ENCODE data around the gene NUDT3.

DNA sequence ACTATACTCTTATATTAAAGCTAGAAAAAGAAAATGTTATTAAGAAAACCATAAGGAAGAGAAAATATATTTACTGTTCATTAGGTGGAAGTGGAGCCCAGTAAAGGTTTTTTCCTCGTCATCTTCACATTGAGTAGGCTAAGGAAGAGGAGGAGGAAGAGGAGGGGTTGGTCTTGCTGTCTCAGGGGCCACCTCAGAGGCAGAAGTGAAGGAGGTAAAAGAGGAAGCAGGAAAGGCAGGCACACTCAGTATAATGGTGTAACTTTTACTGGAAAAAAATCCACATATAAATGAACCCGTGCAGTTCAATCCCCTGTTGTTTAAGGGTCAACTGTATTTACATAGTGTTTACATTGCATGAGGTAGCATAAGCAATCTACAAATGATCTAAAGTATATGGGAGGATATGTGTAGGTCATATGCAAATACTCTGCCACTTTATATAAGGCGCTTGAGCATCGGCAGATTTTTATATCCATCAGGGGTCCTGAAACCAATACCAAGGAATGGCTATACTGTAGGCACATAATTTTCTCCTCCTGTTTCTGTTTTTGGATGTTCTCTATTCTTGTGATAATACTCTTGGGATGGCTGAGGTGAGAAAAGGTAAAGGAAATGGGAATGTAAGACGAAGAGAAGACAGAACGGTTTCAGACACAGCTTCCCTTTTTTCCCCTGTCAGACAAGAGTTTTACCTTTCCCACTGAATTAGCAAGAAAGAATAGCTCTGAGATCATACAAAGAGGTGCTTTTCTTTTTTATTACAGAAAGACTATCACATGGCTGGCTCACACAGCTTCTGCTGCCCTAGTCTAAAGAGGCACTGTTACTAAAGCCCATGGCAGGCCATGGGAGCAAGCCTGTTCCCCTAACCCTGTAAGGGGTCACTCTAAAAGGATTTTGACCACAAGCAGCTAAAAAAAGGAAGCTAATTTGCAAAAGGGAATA, 59.9 kb downstream of the NUDT3 start:
- TF ChIP-seq, protein P1, sequence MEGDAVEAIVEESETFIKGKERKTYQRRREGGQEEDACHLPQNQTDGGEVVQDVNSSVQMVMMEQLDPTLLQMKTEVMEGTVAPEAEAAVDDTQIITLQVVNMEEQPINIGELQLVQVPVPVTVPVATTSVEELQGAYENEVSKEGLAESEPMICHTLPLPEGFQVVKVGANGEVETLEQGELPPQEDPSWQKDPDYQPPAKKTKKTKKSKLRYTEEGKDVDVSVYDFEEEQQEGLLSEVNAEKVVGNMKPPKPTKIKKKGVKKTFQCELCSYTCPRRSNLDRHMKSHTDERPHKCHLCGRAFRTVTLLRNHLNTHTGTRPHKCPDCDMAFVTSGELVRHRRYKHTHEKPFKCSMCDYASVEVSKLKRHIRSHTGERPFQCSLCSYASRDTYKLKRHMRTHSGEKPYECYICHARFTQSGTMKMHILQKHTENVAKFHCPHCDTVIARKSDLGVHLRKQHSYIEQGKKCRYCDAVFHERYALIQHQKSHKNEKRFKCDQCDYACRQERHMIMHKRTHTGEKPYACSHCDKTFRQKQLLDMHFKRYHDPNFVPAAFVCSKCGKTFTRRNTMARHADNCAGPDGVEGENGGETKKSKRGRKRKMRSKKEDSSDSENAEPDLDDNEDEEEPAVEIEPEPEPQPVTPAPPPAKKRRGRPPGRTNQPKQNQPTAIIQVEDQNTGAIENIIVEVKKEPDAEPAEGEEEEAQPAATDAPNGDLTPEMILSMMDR (IDR thresholded peaks at IDR 0.05) = no peak
- TF ChIP-seq POLR2AphosphoS5 (IDR thresholded peaks at IDR 0.05) = no peak

Data from gastroesophageal sphincter (tissue), 3 donors.